HCT116 (cell line): ENCODE results near the gene YWHAG. TPM values are rescaled to one million over a fixed set of nuclear protein-coding genes. Genes with fewer than 3 reads are reported as not detected.

Experiments used
- ATAC-seq: fragments of 200-7000 bp; cut with Tn5 transposase; 2 replicates; pipeline ENCODE4 v1.9.1; 2020; ENCODE audit warnings: mild to moderate bottlenecking, moderate library complexity
- BruUV-seq: library from RNA; stranded (reverse); fragments of 400-500 nt; replicated peaks from 2 replicates; lab custom pipeline; 2021; lab: Mats Ljungman, UMichigan
- CTCF ChIA-PET: fragments of 300-600 bp; sonication (Branson Sonifier 250); formaldehyde crosslinking; loops from one replicate; lab custom pipeline; 2021; ENCODE audit warnings: antibody characterized with exemption; lab: Charles Lee
- POLR2A ChIA-PET: fragments of 300-600, 350-600 bp; sonication (Branson Sonifier 250); formaldehyde crosslinking; loops from one replicate; lab custom pipeline; 2021; ENCODE audit warnings: antibody characterized with exemption; lab: Charles Lee
- RAD21 ChIA-PET, 2 experiments: fragments of 300-600 bp; sonication (Branson Sonifier 250); formaldehyde crosslinking; loops; one replicate each; lab custom pipeline; 2023; ENCODE audit warnings: low total read pairs in 2 of 2; ENCODE audit not compliant: uncharacterized antibody in 2 of 2, unreplicated experiment in 2 of 2, low non-redundant PET in 1 of 2; lab: Charles Lee
- DNase-seq: peaks from one replicate; pipeline ENCODE4 v3.0.0-alpha.2; 2010; ENCODE audit warnings: low read depth, low spot score
- H2AFZ ChIP-seq: fragments of 200-600 bp; shearing (Covaris generic), sonication (generic); 2 replicates; pipeline ENCODE4 v1.6.1; 2017; ENCODE audit warnings: low read depth, mixed run types, mixed read lengths, antibody characterized with exemption, low read length; ENCODE audit not compliant: poor library complexity, severe bottlenecking
- H3K27ac ChIP-seq: 2 replicates; pipeline ENCODE4 v1.5.1; 2012; ENCODE audit warnings: low read depth, low read length
- H3K27me3 ChIP-seq: fragments of 200-600 bp; sonication (generic); 2 replicates; pipeline ENCODE4 v1.6.1; 2016; ENCODE audit warnings: mixed run types, low read length, mixed read lengths; ENCODE audit not compliant: insufficient read depth
- H3K36me3 ChIP-seq, 2 experiments: fragments of 200-500 bp in 1 of 2; fragments of 200-600 bp in 1 of 2; sonication (Bioruptor generic) in 1 of 2; sonication (generic) in 1 of 2; 2 replicates each; pipeline versions ENCODE4 v1.5.1 to v1.6.1; 2014 to 2016; ENCODE audit warnings: low read length in 2 of 2, inconsistent platforms in 1 of 2, mixed read lengths in 1 of 2, mixed run types in 1 of 2; ENCODE audit not compliant: insufficient read depth in 2 of 2, control insufficient read depth in 1 of 2
- H3K4me1 ChIP-seq, 2 experiments: fragments of 200-600 bp in 1 of 2; sonication (generic) in 1 of 2; 2 replicates each; pipeline versions ENCODE4 v1.5.1 to v1.6.1; 2012 to 2017; ENCODE audit warnings: low read length in 2 of 2, inconsistent platforms in 1 of 2, mild to moderate bottlenecking in 1 of 2, mixed read lengths in 1 of 2, mixed run types in 1 of 2, moderate library complexity in 1 of 2; ENCODE audit not compliant: insufficient read depth in 2 of 2, control insufficient read depth in 1 of 2
- H3K4me2 ChIP-seq: fragments of 200-600 bp; sonication (generic); 2 replicates; pipeline ENCODE4 v1.6.1; 2017; ENCODE audit warnings: mixed run types, low read length, mixed read lengths
- H3K4me3 ChIP-seq, 2 experiments: fragments of 200-600 bp in 1 of 2; sonication (generic) in 1 of 2; replicated peaks in 1 of 2; 2 replicates each; pipeline ENCODE4 v1.5.1; 2011 to 2016; ENCODE audit warnings: low read length in 2 of 2, control low read depth in 1 of 2, low read depth in 1 of 2, mild to moderate bottlenecking in 1 of 2, mixed read lengths in 1 of 2, mixed run types in 1 of 2
- H3K79me2 ChIP-seq: fragments of 200-600 bp; sonication (generic); 2 replicates; pipeline ENCODE4 v1.6.1; 2017; ENCODE audit warnings: mild to moderate bottlenecking, mixed run types, low read length, moderate library complexity, mixed read lengths; ENCODE audit not compliant: insufficient read depth
- H3K9ac ChIP-seq: fragments of 200-600 bp; sonication (generic); 2 replicates; pipeline ENCODE4 v1.6.1; 2016; ENCODE audit warnings: low read length, mixed read lengths
- H3K9me2 ChIP-seq: fragments of 200-600 bp; sonication (generic), shearing (Covaris generic); 2 replicates; pipeline ENCODE4 v1.6.1; 2017; ENCODE audit warnings: mixed run types, mild to moderate bottlenecking, moderate library complexity; ENCODE audit not compliant: insufficient read depth
- H3K9me3 ChIP-seq, 2 experiments: fragments of 200-500 bp in 1 of 2; fragments of 200-600 bp in 1 of 2; sonication (Bioruptor generic) in 1 of 2; sonication (generic) in 1 of 2; 2 replicates each; pipeline ENCODE4 v1.6.1; 2014 to 2017; ENCODE audit warnings: low read length in 2 of 2, mixed read lengths in 2 of 2, inconsistent platforms in 1 of 2, low read depth in 1 of 2, mild to moderate bottlenecking in 1 of 2, mixed run types in 1 of 2, moderate library complexity in 1 of 2; ENCODE audit not compliant: control insufficient read depth in 1 of 2, insufficient read depth in 1 of 2
- H4K20me1 ChIP-seq: fragments of 200-600 bp; sonication (generic), shearing (Covaris generic); 2 replicates; pipeline ENCODE4 v1.6.1; 2017; ENCODE audit warnings: mixed run types, mild to moderate bottlenecking, moderate library complexity; ENCODE audit not compliant: insufficient read depth
- EGR1 ChIP-seq: IDR thresholded peaks from 2 replicates; pipeline ENCODE4 v1.6.1; 2012; ENCODE audit warnings: low read depth
- EZH2 ChIP-seq: fragments of 200-600 bp; sonication (generic); IDR thresholded peaks from 2 replicates; pipeline ENCODE4 v1.6.1; 2017; ENCODE audit warnings: antibody characterized with exemption, mixed run types
- FOSL1 ChIP-seq: IDR thresholded peaks from 2 replicates; pipeline ENCODE4 v1.6.1; 2012; ENCODE audit warnings: low read depth
- JUND ChIP-seq: IDR thresholded peaks from 2 replicates; pipeline ENCODE4 v1.6.1; 2012
- MAX ChIP-seq: IDR thresholded peaks from 2 replicates; pipeline ENCODE4 v1.6.1; 2012
- REST ChIP-seq: IDR thresholded peaks from 2 replicates; pipeline ENCODE4 v1.6.1; 2012; ENCODE audit warnings: low read depth
- SP1 ChIP-seq: IDR thresholded peaks from 2 replicates; pipeline ENCODE4 v1.6.1; 2012; ENCODE audit warnings: low read depth
- SRF ChIP-seq: IDR thresholded peaks from 2 replicates; pipeline ENCODE4 v1.6.1; 2012; ENCODE audit warnings: low read depth
- YY1 ChIP-seq: IDR thresholded peaks from 2 replicates; pipeline ENCODE4 v1.6.1; 2011; ENCODE audit warnings: low read length, low read depth, moderate library complexity, mild to moderate bottlenecking; ENCODE audit not compliant: insufficient replicate concordance; ENCODE audit errors: extremely low read depth
- ZNF274 ChIP-seq: fragments of 200-500 bp; sonication (Bioruptor generic); IDR thresholded peaks from 2 replicates; pipeline ENCODE4 v1.6.1; 2014; ENCODE audit warnings: mild to moderate bottlenecking, low read depth, low read length, inconsistent platforms
- intact Hi-C: fragments of 100-400 bp; cut with micrococcal nuclease; formaldehyde crosslinking; loops from 2 replicates; pipeline ENCODE4 v1.10.0; 2022
- total RNA-seq: library from RNA; stranded (reverse); gene quantifications from one replicate; pipeline ENCODE4 v1.2.1, GENCODE V29; 2021; ENCODE audit not compliant: unreplicated experiment
- TF ChIP-seq, protein P1 (sequence below), 3 experiments: fragments of 200-600 bp in 1 of 3; sonication (generic) in 1 of 3; IDR thresholded peaks in 2 of 3; conservative IDR thresholded peaks in 1 of 3; 2 replicates each; pipeline ENCODE4 v1.5.1; 2012 to 2017; ENCODE audit warnings: low read depth in 2 of 3, low read length in 2 of 3, antibody characterized with exemption in 1 of 3, borderline replicate concordance in 1 of 3, control low read depth in 1 of 3, mild to moderate bottlenecking in 1 of 3, mixed read lengths in 1 of 3, mixed run types in 1 of 3, moderate library complexity in 1 of 3; ENCODE audit not compliant: insufficient read depth in 1 of 3

The YWHAG gene
- total RNA-seq, 1 experiment from 2014 or later, result 170 TPM

GRCh38 chr7:76292213-76292573 is 66.6 kb downstream of the YWHAG start:
- TSS peak; percentile 54 for BruUV-seq
- H3K79me2 ChIP-seq, result no peaks in the 10 kb centered on the region
- H3K4me3 ChIP-seq, result peak overlapping the region; percentile 43 to 45
- no peaks in the 10 kb centered on the region for H3K9me2 ChIP-seq
- H3K27ac ChIP-seq, result peak overlapping the region; percentile 99
- intact Hi-C loops, result no loop called here
- no peaks in the 10 kb centered on the region for H3K36me3 ChIP-seq
- no peak for TF ChIP-seq ZNF274
- TF ChIP-seq REST, result no peak
- TF ChIP-seq FOSL1, result no peak
- TF ChIP-seq JUND, result no peak
- no peak for TF ChIP-seq MAX
- no peak for TF ChIP-seq EGR1
- TF ChIP-seq SP1, result no peak
- TF ChIP-seq SRF, result no peak
- no peak for TF ChIP-seq EZH2
- no peak for TF ChIP-seq YY1
- TF ChIP-seq, protein P1, sequence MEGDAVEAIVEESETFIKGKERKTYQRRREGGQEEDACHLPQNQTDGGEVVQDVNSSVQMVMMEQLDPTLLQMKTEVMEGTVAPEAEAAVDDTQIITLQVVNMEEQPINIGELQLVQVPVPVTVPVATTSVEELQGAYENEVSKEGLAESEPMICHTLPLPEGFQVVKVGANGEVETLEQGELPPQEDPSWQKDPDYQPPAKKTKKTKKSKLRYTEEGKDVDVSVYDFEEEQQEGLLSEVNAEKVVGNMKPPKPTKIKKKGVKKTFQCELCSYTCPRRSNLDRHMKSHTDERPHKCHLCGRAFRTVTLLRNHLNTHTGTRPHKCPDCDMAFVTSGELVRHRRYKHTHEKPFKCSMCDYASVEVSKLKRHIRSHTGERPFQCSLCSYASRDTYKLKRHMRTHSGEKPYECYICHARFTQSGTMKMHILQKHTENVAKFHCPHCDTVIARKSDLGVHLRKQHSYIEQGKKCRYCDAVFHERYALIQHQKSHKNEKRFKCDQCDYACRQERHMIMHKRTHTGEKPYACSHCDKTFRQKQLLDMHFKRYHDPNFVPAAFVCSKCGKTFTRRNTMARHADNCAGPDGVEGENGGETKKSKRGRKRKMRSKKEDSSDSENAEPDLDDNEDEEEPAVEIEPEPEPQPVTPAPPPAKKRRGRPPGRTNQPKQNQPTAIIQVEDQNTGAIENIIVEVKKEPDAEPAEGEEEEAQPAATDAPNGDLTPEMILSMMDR (IDR thresholded peaks at IDR 0.05 in 2 of 3, conservative IDR thresholded peaks at IDR 0.05 in 1 of 3; ENCODE audit: borderline replicate concordance in 1 of 3, insufficient read depth in 1 of 3, low read depth in 2 of 3, low read length in 2 of 3), result no peak
- TF ChIP-seq, all 23 proteins: peak for 0
- ATAC-seq (peak; percentile 2), DNase-seq (no peak)
- H2AFZ ChIP-seq, result no peak overlapping the region
- POLR2A ChIA-PET, result interaction anchor here (0.7 to 2.4 kb wide), 4 partner anchors 10 to 126 kb away, joined by 3 to 21 read pairs (median 6); partner anchors contain the start of gene HSPB1
- peaks cover 71 to 83% of the 10 kb centered on the region in 2 experiments for H3K4me1 ChIP-seq
- peak overlapping the region; percentile 78 for H3K4me2 ChIP-seq
- no peaks in the 10 kb centered on the region for H3K27me3 ChIP-seq
- no peaks in the 10 kb centered on the region for H4K20me1 ChIP-seq
- no peaks in the 10 kb centered on the region for H3K9me3 ChIP-seq
- RAD21 ChIA-PET, result interaction anchor here (0.6 to 2.2 kb wide), 4 partner anchors 19 to 223 kb away, joined by 3 to 16 read pairs (median 12); no protein-coding TSS in a partner anchor
- peak overlapping the region; percentile 62 for H3K9ac ChIP-seq
- CTCF ChIA-PET, result interaction anchor here (0.8 to 2.7 kb wide), 7 partner anchors 10 to 114 kb away, joined by 3 to 64 read pairs (median 8); no protein-coding TSS in a partner anchor
